ENCODE measurements around the gene TOR1AIP1. TPM values are rescaled to one million over a fixed set of nuclear protein-coding genes. Genes with fewer than 3 reads are reported as not detected.
"Not testable (repeated sequence)": the region's sequence is repeated elsewhere in the genome, so short reads cannot be mapped to it uniquely, and the experiment has no call there.

TOR1AIP1 gene
- total RNA-seq: 10 to 100 TPM; 35.7 to 53.7 (median 48.8) TPM

GRCh38 chr1:179882253-179883039, at the start of gene TOR1AIP1:
TOR1AIP1 (plus strand) TSS chr1:179882285; CDS start chr1:179882503, 218 bp downstream.
- WGBS, 2 donors: 0 to 1% methylated on average over 28 to 59 of the region's 72 CpGs
- peak within 1 kb of the TSS; percentile 78 for H3K4me3 ChIP-seq (ENCODE audit: low read depth, poor library complexity, severe bottlenecking)
- intact Hi-C loops (cut with DNase I; ENCODE audit: low total_unique reads): no loop called here
- TF ChIP-seq, protein P1, sequence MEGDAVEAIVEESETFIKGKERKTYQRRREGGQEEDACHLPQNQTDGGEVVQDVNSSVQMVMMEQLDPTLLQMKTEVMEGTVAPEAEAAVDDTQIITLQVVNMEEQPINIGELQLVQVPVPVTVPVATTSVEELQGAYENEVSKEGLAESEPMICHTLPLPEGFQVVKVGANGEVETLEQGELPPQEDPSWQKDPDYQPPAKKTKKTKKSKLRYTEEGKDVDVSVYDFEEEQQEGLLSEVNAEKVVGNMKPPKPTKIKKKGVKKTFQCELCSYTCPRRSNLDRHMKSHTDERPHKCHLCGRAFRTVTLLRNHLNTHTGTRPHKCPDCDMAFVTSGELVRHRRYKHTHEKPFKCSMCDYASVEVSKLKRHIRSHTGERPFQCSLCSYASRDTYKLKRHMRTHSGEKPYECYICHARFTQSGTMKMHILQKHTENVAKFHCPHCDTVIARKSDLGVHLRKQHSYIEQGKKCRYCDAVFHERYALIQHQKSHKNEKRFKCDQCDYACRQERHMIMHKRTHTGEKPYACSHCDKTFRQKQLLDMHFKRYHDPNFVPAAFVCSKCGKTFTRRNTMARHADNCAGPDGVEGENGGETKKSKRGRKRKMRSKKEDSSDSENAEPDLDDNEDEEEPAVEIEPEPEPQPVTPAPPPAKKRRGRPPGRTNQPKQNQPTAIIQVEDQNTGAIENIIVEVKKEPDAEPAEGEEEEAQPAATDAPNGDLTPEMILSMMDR (IDR thresholded peaks at IDR 0.05): peak in 1 of 3 donors; percentile 27
- peak in 1 of 2 donors; percentile 74 for TF ChIP-seq POLR2A (IDR thresholded peaks at IDR 0.05)
- DNase-seq (ENCODE audit: low spot score in 2 of 2): peak; percentile 97 to 99

DNA sequence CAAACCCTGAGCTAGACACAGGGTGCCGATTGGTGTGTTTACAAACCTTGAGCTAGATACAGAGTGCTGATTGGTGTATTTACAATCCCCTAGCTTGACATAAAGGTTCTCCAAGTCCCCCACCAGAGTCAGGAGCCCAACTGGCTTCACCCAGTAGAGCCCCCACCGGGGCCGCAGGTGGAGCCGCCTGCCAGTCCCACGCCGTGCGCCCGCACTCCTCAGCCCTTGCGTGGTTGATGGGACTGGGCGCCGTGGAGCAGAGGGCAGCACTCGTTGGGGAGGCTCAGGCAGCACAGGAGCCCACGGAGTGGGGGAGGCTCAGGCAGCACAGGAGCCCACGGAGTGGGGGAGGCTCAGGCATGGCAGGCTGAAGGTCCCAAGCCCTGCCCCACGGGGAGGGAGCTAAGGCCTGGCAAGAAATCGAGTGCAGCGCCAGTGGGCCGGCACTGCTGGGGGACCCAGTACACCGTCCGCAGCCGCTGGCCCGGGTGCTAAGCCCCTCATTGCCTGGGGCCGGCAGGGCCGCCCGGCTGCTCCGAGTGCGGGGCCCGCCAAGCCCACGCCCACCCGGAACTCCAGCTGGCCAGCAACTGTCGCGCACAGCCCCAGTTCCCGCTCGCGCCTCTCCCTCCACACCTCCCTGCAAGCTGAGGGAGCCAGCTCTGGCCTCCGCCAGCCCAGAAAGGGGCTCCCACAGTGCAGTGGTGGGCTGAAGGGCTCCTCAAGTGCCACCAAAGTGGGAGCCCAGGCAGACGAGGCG, 45.2 kb upstream of the TOR1AIP1 start:
- H3K4me3 ChIP-seq (ENCODE audit: low read depth, poor library complexity, severe bottlenecking); intact Hi-C loops (cut with DNase I; ENCODE audit: low total_unique reads); DNase-seq (ENCODE audit: low spot score in 2 of 2): not testable (repeated sequence)
- WGBS, 2 donors: 96 to 97% methylated on average over 23 to 37 of the region's 38 CpGs

DNA sequence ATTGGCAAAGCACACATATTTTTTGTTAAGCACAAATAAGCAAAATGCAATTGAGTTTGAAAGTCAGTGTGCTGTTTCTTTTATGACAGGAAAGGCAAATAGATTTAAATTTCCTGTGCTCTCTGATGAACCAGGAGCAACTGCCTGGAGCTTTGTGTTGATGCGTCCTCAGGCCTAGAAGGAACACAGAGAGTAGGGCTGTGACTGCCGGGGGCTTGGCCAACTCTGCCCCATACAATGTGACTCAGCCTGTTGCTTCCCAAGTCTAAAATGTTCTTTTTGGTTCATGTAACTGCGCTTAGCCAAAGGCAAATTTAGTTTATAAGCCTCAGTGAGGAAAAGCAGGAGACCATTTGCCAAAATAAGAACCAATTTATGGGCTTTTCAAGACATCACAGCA, 42.0 kb upstream of the TOR1AIP1 start:
- TF ChIP-seq, protein P1 (IDR thresholded peaks at IDR 0.05): no peak
- H3K4me3 ChIP-seq (ENCODE audit: low read depth, poor library complexity, severe bottlenecking): no peak overlapping the region
- no peak for DNase-seq (ENCODE audit: low spot score in 2 of 2)
- 82 to 91% methylated on average over 3 of the region's 3 CpGs for WGBS, 2 donors
- intact Hi-C loops (cut with DNase I; ENCODE audit: low total_unique reads): no loop called here

DNA sequence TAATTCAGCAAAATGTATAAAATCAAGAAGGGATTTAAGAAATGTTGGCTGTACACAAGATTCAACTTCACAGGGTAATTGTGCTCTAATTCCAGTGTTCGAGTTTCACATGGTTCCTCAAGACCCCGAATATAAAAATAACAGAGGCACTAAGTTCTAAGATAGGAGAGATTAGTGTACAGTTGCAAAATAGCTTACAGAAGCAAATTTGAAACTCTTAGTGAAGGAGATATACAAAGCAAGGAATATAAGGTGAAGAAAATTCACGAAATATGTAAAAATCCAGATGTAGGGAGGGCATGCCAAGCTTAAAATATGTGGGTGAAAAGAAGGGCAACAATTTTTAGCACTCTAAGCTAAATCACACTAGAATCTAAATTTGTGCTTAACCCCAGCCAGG, 33.9 kb upstream of the TOR1AIP1 start:
- TF ChIP-seq POLR2A (IDR thresholded peaks at IDR 0.05): no peak
- TF ChIP-seq, protein P1 (IDR thresholded peaks at IDR 0.05): no peak
- intact Hi-C loops (cut with DNase I; ENCODE audit: low total_unique reads): no loop called here
- H3K4me3 ChIP-seq (ENCODE audit: low read depth, poor library complexity, severe bottlenecking): no peak overlapping the region
- WGBS, 2 donors: 98% methylated on average over 3 of the region's 3 CpGs
- no peak for DNase-seq (ENCODE audit: low spot score in 2 of 2)

DNA sequence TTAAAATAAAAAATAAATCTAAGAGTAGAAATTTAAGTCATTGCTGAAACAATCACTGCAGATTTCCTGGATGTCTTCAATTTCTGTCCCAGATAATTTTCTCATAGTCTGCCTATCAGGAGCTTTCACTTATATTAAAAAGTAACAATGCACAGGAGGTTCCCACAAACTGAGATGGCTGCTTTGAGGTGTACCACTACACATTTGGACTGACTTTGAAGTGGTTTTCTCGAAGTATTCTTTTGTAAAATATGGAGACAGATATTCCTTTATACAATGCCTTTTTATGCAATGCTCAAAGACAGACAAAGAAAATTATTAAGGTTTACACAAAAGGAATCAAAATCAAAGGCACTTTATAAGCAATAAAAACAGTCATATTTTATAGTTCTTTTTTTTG, 29.0 kb upstream of the TOR1AIP1 start:
- WGBS, 2 donors: 73 to 80% methylated on average over 1 of the region's 1 CpG
- intact Hi-C loops (cut with DNase I; ENCODE audit: low total_unique reads): no loop called here
- no peak overlapping the region for H3K4me3 ChIP-seq (ENCODE audit: low read depth, poor library complexity, severe bottlenecking)

DNA sequence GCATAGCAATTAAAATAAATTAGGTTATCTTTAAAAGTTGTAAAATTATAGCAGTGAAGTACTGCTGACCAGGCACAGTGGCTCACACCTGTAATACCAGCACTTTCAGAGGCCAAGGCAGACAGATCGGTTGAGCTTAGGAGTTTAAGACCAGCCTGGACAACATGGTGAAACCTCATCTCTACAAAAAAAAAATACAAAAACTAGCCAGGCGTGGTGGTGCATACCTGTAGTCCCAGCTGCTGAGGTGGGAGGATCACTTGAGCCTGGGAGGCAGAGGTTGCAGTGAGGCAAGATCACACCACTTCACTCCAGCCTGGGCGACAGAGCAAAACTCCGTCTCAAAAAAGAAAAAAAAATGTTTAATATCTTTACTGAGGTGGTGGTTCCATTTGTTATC, 26.3 kb upstream of the TOR1AIP1 start:
- intact Hi-C loops (cut with DNase I; ENCODE audit: low total_unique reads); DNase-seq (ENCODE audit: low spot score in 2 of 2); H3K4me3 ChIP-seq (ENCODE audit: low read depth, poor library complexity, severe bottlenecking): not testable (repeated sequence)
- WGBS, 2 donors: 93 to 94% methylated on average over 4 of the region's 4 CpGs

More for the DNA sequence above, 29.0 kb upstream of the TOR1AIP1 start:
- no peak for TF ChIP-seq POLR2A (IDR thresholded peaks at IDR 0.05)
- TF ChIP-seq, protein P1 (IDR thresholded peaks at IDR 0.05): no peak
- no peak for DNase-seq (ENCODE audit: low spot score in 2 of 2)

Measured in lower leg skin (tissue), 4 donors.